Measurements from ENCODE around the gene ITPK1.

Gene ITPK1

GRCh38 chr14:93008381-93008780, 107.3 kb downstream of the ITPK1 start:
- Histone ChIP-seq H3K4me3 (ENCODE audit: low read length in 2 of 2) (no peak overlapping the region), H3K9me3 (ENCODE audit: control insufficient read depth in 2 of 2, low read length in 2 of 2) (no peaks in the 10 kb centered on the region), H3K27ac (ENCODE audit: low read length) (no peak overlapping the region), H3K9ac (ENCODE audit: low read length in 2 of 2) (no peak overlapping the region), H3K4me1 (ENCODE audit: control insufficient read depth, insufficient read depth, low read length) (peaks cover 67% of the 10 kb centered on the region), H3K36me3 (ENCODE audit: control insufficient read depth in 2 of 2, insufficient read depth in 2 of 2, low read length in 2 of 2) (no peaks in the 10 kb centered on the region), H3K27me3 (ENCODE audit: control insufficient read depth in 1 of 2, insufficient read depth in 2 of 2, low read length in 2 of 2) (no peaks in the 10 kb centered on the region)

GRCh38 chr14:93007225-93007997, 108.3 kb downstream of the ITPK1 start:
- Histone ChIP-seq H3K9me3 (ENCODE audit: control insufficient read depth in 2 of 2, low read length in 2 of 2) (no peaks in the 10 kb centered on the region), H3K4me1 (ENCODE audit: control insufficient read depth, insufficient read depth, low read length) (peaks cover 62% of the 10 kb centered on the region), H3K27me3 (ENCODE audit: control insufficient read depth in 1 of 2, insufficient read depth in 2 of 2, low read length in 2 of 2) (no peaks in the 10 kb centered on the region), H3K27ac (ENCODE audit: low read length) (peak overlapping the region; percentile 24), H3K4me3 (ENCODE audit: low read length in 2 of 2) (no peak overlapping the region), H3K36me3 (ENCODE audit: control insufficient read depth in 2 of 2, insufficient read depth in 2 of 2, low read length in 2 of 2) (no peaks in the 10 kb centered on the region), H3K9ac (ENCODE audit: low read length in 2 of 2) (no peak overlapping the region)

- Histone ChIP-seq H3K27me3 (ENCODE audit: control insufficient read depth in 1 of 2, insufficient read depth in 2 of 2, low read length in 2 of 2) (no peaks in the 10 kb centered on the region), H3K9ac (ENCODE audit: low read length in 2 of 2) (no peak overlapping the region), H3K27ac (ENCODE audit: low read length) (no peak overlapping the region), H3K4me3 (ENCODE audit: low read length in 2 of 2) (no peak overlapping the region), H3K9me3 (ENCODE audit: control insufficient read depth in 2 of 2, low read length in 2 of 2) (no peaks in the 10 kb centered on the region), H3K4me1 (ENCODE audit: control insufficient read depth, insufficient read depth, low read length) (peaks cover 59% of the 10 kb centered on the region), H3K36me3 (ENCODE audit: control insufficient read depth in 2 of 2, insufficient read depth in 2 of 2, low read length in 2 of 2) (no peaks in the 10 kb centered on the region)
Measured at GRCh38 chr14:93006567-93007051, 109.1 kb downstream of the ITPK1 start.

GRCh38 chr14:93005838-93006237, 109.9 kb downstream of the ITPK1 start:
- H3K4me3 ChIP-seq (ENCODE audit: low read length in 2 of 2), result no peak overlapping the region
- no peaks in the 10 kb centered on the region for H3K27me3 ChIP-seq (ENCODE audit: control insufficient read depth in 1 of 2, insufficient read depth in 2 of 2, low read length in 2 of 2)
- no peak overlapping the region for H3K9ac ChIP-seq (ENCODE audit: low read length in 2 of 2)
- H3K4me1 ChIP-seq (ENCODE audit: control insufficient read depth, insufficient read depth, low read length), result peaks cover 54% of the 10 kb centered on the region
- H3K36me3 ChIP-seq (ENCODE audit: control insufficient read depth in 2 of 2, insufficient read depth in 2 of 2, low read length in 2 of 2), result no peaks in the 10 kb centered on the region
- peak overlapping the region; percentile 41 for H3K27ac ChIP-seq (ENCODE audit: low read length)
- H3K9me3 ChIP-seq (ENCODE audit: control insufficient read depth in 2 of 2, low read length in 2 of 2), result no peaks in the 10 kb centered on the region

GRCh38 chr14:93005135-93005813, 110.5 kb downstream of the ITPK1 start:
- H3K9me3 ChIP-seq (ENCODE audit: control insufficient read depth in 2 of 2, low read length in 2 of 2), result no peaks in the 10 kb centered on the region
- no peaks in the 10 kb centered on the region for H3K36me3 ChIP-seq (ENCODE audit: control insufficient read depth in 2 of 2, insufficient read depth in 2 of 2, low read length in 2 of 2)
- no peak overlapping the region for H3K9ac ChIP-seq (ENCODE audit: low read length in 2 of 2)
- peaks cover 50% of the 10 kb centered on the region for H3K4me1 ChIP-seq (ENCODE audit: control insufficient read depth, insufficient read depth, low read length)
- H3K27me3 ChIP-seq (ENCODE audit: control insufficient read depth in 1 of 2, insufficient read depth in 2 of 2, low read length in 2 of 2), result no peaks in the 10 kb centered on the region
- no peak overlapping the region for H3K27ac ChIP-seq (ENCODE audit: low read length)
- no peak overlapping the region for H3K4me3 ChIP-seq (ENCODE audit: low read length in 2 of 2)

- no peak overlapping the region for H3K27ac ChIP-seq (ENCODE audit: low read length)
- H3K4me1 ChIP-seq (ENCODE audit: control insufficient read depth, insufficient read depth, low read length), result peaks cover 46% of the 10 kb centered on the region
Measured at GRCh38 chr14:93004699-93005082, 111.0 kb downstream of the ITPK1 start.

GRCh38 chr14:93003945-93004698, 111.6 kb downstream of the ITPK1 start:
- H3K9me3 ChIP-seq (ENCODE audit: control insufficient read depth in 2 of 2, low read length in 2 of 2), result no peaks in the 10 kb centered on the region
- peaks cover 0 to 3% of the 10 kb centered on the region in 2 donors for H3K36me3 ChIP-seq (ENCODE audit: control insufficient read depth in 2 of 2, insufficient read depth in 2 of 2, low read length in 2 of 2)
- no peak overlapping the region for H3K27ac ChIP-seq (ENCODE audit: low read length)
- H3K4me1 ChIP-seq (ENCODE audit: control insufficient read depth, insufficient read depth, low read length), result peaks cover 49% of the 10 kb centered on the region
- no peak overlapping the region for H3K9ac ChIP-seq (ENCODE audit: low read length in 2 of 2)
- no peaks in the 10 kb centered on the region for H3K27me3 ChIP-seq (ENCODE audit: control insufficient read depth in 1 of 2, insufficient read depth in 2 of 2, low read length in 2 of 2)
- no peak overlapping the region for H3K4me3 ChIP-seq (ENCODE audit: low read length in 2 of 2)

More at GRCh38 chr14:93004699-93005082, 111.0 kb downstream of the ITPK1 start:
- no peaks in the 10 kb centered on the region for H3K9me3 ChIP-seq (ENCODE audit: control insufficient read depth in 2 of 2, low read length in 2 of 2)
- no peak overlapping the region for H3K9ac ChIP-seq (ENCODE audit: low read length in 2 of 2)
- H3K36me3 ChIP-seq (ENCODE audit: control insufficient read depth in 2 of 2, insufficient read depth in 2 of 2, low read length in 2 of 2), result peaks cover 0 to 3% of the 10 kb centered on the region in 2 donors
- H3K27me3 ChIP-seq (ENCODE audit: control insufficient read depth in 1 of 2, insufficient read depth in 2 of 2, low read length in 2 of 2), result no peaks in the 10 kb centered on the region
- no peak overlapping the region for H3K4me3 ChIP-seq (ENCODE audit: low read length in 2 of 2)

GRCh38 chr14:93002851-93003298, 112.8 kb downstream of the ITPK1 start:
- Histone ChIP-seq H3K27ac (ENCODE audit: low read length) (no peak overlapping the region), H3K4me1 (ENCODE audit: control insufficient read depth, insufficient read depth, low read length) (peaks cover 41% of the 10 kb centered on the region), H3K9me3 (ENCODE audit: control insufficient read depth in 2 of 2, low read length in 2 of 2) (no peaks in the 10 kb centered on the region), H3K36me3 (ENCODE audit: control insufficient read depth in 2 of 2, insufficient read depth in 2 of 2, low read length in 2 of 2) (peaks cover 0 to 3% of the 10 kb centered on the region in 2 donors), H3K4me3 (ENCODE audit: low read length in 2 of 2) (no peak overlapping the region), H3K9ac (ENCODE audit: low read length in 2 of 2) (no peak overlapping the region), H3K27me3 (ENCODE audit: control insufficient read depth in 1 of 2, insufficient read depth in 2 of 2, low read length in 2 of 2) (no peaks in the 10 kb centered on the region)

- H3K4me1 ChIP-seq (ENCODE audit: control insufficient read depth, insufficient read depth, low read length), result peaks cover 34% of the 10 kb centered on the region
- H3K27ac ChIP-seq (ENCODE audit: low read length), result no peak overlapping the region
- H3K36me3 ChIP-seq (ENCODE audit: control insufficient read depth in 2 of 2, insufficient read depth in 2 of 2, low read length in 2 of 2), result peaks cover 3% of the 10 kb centered on the region in 2 donors
- H3K4me3 ChIP-seq (ENCODE audit: low read length in 2 of 2), result no peak overlapping the region
- H3K9ac ChIP-seq (ENCODE audit: low read length in 2 of 2), result no peak overlapping the region
- H3K9me3 ChIP-seq (ENCODE audit: control insufficient read depth in 2 of 2, low read length in 2 of 2), result no peaks in the 10 kb centered on the region
- H3K27me3 ChIP-seq (ENCODE audit: control insufficient read depth in 1 of 2, insufficient read depth in 2 of 2, low read length in 2 of 2), result no peaks in the 10 kb centered on the region
Measured at GRCh38 chr14:93002049-93002448, 113.7 kb downstream of the ITPK1 start.

- no peak overlapping the region for H3K27ac ChIP-seq (ENCODE audit: low read length)
- peaks cover 8% of the 10 kb centered on the region in 2 donors for H3K36me3 ChIP-seq (ENCODE audit: control insufficient read depth in 2 of 2, insufficient read depth in 2 of 2, low read length in 2 of 2)
- peaks cover 14% of the 10 kb centered on the region for H3K4me1 ChIP-seq (ENCODE audit: control insufficient read depth, insufficient read depth, low read length)
- H3K9ac ChIP-seq (ENCODE audit: low read length in 2 of 2), result no peak overlapping the region
- H3K4me3 ChIP-seq (ENCODE audit: low read length in 2 of 2), result no peak overlapping the region
- H3K27me3 ChIP-seq (ENCODE audit: control insufficient read depth in 1 of 2, insufficient read depth in 2 of 2, low read length in 2 of 2), result no peaks in the 10 kb centered on the region
- no peaks in the 10 kb centered on the region for H3K9me3 ChIP-seq (ENCODE audit: control insufficient read depth in 2 of 2, low read length in 2 of 2)
Measured at GRCh38 chr14:92998946-92999345, 116.8 kb downstream of the ITPK1 start.

Measured in stomach smooth muscle (tissue), 2 donors.